CD4-positive, alpha-beta T cell treated with Interleukin-10 for 1 hour (primary cell): ENCODE measurements around the gene ITGB2.

ENCODE experiments used
- DNase-seq: peaks from one replicate; pipeline ENCODE4 v3.0.0-alpha.2; 2020

ITGB2 gene

DNA sequence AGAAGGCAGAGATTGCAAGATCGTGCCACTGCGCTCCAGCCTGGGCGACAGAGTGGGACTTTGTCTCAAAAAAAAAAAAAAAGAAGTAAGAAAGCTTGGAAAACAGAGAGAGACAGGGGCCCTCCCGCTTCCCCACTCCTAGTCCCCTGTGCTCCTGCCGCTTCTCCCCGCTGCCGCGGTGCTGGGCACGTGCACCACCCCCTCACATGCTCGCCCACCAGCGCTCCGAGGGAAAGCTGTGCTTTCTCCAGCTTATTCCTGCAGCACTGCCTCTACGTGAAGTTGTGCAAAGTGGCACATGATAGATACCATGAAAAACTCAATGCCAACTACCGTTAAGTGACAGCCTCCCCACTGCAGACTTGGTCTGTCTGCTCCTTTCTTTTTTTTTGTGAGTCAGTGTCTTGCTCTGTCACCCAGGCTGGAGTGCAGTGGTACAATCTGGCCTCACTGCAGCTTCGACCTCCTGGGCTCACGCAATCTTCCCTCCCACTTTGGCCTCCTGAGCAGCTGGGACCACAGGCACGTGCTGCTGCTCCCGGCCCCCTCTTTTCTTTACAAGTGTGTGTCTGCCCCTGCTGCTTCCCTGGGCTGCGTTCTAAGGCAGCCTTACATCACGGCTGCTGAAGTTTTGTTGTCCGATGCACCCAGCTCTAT, 34.6 kb upstream of the ITGB2 start:
- no peak for DNase-seq

- no peak for DNase-seq
These were observed 33.6 kb upstream of the ITGB2 start for GRCh38 chr21:44954281-44954771.

GRCh38 chr21:44953628-44954021, 32.9 kb upstream of the ITGB2 start:
- DNase-seq: no peak

DNA sequence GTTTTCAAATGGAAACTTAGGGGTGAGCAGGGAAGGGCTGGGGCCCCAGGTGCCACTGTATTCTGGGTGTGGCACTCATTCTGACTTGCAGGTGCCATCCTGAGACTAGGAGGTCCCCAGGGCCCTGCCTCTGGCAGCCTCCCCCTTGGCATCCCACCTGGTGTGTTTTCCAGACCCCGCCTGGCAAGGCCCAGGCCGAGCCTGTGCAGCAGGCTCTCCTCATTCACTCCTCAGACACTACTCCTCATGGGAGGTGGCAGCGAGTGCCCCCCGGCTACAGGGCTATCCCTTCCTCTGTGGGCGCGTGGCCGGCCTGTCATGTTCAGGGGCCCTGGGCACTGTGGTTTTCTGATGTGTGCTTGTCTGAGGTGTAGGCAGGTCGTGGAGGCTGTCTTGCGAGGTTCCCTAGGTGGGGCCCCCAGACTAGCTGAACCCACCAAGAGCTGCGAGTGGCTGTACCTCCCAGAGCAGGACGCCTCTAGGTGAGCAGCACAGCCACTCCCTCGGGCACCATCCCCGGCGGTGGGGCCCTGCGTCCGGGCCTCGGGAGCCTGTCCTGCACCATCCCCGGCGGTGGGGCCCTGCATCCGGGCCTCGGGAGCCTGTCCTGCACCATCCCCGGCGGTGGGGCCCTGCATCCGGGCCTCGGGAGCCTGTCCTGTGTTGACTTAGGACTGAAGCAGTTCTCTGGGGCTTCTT, 32.4 kb upstream of the ITGB2 start:
- DNase-seq: no peak

GRCh38 chr21:44952116-44952928, 31.6 kb upstream of the ITGB2 start:
- DNase-seq: no peak

GRCh38 chr21:44951186-44951915, 30.7 kb upstream of the ITGB2 start:
- no peak for DNase-seq

DNA sequence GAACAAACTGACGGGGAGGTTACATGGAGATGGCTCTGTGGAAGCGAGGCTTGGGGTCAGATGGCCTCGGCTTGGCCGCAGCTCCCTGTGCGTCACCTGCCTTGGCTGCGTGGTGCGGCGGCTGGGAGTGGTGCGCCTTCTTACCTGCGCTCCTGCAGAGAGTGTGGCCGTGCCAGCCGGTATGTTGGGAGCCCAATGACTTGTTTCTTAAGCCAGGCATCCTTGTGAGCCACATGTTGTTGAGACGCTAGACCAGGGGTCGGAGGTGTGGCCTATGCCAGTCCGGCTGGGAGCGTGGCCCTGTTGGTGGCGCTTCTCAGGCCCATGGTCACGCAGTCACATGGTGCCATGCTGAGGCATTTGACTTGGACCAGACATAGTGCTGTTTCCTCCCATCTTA, 29.7 kb upstream of the ITGB2 start:
- DNase-seq: no peak

GRCh38 chr21:44949779-44950198, 29.1 kb upstream of the ITGB2 start:
- peak; percentile 84 for DNase-seq

GRCh38 chr21:44949161-44949778, 28.6 kb upstream of the ITGB2 start:
- DNase-seq: no peak

GRCh38 chr21:44948426-44949120, 27.9 kb upstream of the ITGB2 start:
- DNase-seq: no peak

- DNase-seq: no peak
These were observed 27.2 kb upstream of the ITGB2 start for GRCh38 chr21:44947930-44948331.

GRCh38 chr21:44947111-44947929, 26.6 kb upstream of the ITGB2 start:
- no peak for DNase-seq

- no peak for DNase-seq
These were observed 25.7 kb upstream of the ITGB2 start for GRCh38 chr21:44946254-44947041.

DNA sequence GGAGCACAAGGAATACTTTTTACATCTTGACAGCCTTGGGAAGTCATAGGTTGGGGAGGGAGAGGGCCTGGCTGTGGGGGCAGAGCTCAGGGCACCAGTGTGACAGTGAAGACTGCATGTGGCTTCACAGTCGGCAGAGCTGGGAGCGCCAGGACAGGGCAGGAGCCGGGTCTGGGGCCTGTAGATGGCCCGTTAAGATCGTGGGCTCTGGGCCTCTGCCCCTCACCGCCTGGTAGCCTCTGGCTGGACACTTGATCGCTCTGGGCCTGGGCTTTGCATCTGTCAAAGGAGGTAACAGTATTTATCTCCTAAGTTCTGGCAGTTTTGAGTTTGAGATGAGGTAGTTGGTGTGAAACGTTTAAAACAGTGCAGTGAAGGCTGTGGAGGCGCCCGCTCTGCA, 23.9 kb upstream of the ITGB2 start:
- DNase-seq: no peak

DNA sequence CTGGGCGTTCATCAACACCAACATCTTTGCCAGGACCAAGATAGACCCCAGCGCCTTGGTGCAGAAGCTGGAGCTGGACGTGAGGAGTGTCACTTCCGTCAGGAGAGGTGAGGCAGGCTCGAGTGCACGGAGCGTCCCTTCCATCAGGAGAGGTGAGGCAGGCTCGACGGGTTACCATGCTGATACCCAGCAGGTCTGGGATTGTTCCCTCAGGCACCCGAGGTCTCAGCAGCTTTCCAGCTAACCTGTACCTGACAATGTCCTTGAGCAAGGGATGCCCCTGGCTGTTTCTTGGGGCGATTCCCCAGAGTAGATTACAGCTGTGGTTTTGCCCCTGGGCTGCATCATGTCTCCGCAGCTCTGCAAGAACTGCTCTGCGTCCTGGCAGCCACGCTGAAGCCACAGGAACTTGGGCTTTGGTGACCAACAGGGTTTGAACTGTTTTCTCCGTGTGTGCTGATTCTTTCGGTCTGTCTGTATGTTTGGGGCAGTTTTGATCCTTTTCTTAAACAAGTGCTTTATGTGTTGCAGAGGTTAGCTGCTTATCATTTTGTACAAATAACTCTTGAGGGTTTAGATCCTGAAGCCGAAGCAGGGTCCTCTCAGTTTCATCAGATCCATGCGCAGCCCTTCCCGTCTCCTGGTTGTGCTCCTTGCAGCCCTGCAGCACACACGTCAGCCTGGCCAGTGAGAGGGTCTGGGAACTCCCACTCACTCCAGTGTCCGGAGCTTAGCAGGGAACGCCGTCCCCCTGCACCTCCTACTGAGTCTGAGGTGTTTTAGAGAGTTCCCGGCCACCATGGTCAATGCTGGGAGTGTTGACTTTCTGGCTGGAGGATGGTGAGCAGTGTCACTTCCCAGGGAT, 23.2 kb upstream of the ITGB2 start:
- DNase-seq: no peak

DNA sequence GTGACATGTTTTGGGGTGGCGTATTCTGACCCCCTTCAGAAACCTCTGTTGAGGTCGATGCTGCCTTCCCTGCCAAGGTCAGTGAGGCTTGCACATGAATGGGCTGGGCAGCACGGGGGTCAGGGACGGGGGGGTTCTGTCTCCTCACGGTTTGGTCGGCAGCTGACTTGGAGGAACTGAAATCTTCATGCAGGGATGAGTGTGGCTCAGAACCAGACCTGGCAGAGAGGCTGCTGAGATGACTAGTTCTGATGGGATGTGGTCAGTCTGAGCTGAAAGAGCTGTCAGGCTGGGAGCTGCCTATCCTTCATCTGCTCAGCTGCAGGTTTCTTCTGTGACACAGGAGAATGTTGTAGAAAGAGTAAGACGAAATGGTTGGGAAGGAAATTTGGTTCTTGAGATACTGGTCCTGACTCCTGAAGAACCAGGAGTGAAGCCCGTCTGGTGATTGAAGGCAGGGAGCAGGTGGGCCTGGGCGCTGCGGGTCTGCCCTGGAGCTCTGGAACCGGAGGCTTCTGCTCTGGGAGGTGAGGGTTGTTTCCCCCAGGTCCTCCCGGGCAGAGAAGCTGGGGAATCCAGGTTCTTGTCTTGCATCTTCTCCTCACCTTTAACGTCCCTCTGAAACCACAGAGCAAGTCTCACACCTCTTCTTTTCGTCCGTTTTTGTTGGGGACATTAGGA, 22.4 kb upstream of the ITGB2 start:
- DNase-seq: no peak

DNA sequence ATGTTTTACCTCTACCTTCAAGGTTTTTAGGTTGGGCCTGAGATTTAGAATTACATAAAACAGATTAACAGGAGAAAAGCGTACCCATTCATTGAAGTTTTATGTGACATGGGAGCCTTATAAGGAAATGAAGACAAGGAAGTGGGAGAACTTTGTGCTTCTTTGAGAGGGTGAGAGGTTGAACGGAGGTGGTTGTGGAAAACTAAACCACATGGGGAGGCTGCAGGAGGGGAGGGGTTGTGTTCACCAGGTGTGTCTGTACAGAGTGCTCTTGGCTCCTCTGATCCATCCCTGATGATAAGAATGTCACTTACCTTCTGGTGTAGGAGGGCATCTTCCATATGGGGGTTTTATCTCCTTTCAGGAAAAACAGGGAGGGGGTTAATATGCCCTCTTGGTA, 21.9 kb upstream of the ITGB2 start:
- no peak for DNase-seq

- DNase-seq: no peak
These were observed 20.9 kb upstream of the ITGB2 start for GRCh38 chr21:44941567-44941966.
